Activated T-helper 1 cell treated with anti-CD3 and anti-CD28 coated beads, Interleukin-12 subunit alpha, Interleukin-12 subunit beta, Interleukin-2, Interleukin-4 antibody, amounts not matched to agents 30 ng/mL and 10 ng/mL and 1 ng/mL, durations not matched to agents 14 hours and 24 hours and 36 hours (primary cell): ENCODE data around the gene CCDC85C. TPM values are rescaled to one million over a fixed set of nuclear protein-coding genes. Genes with fewer than 3 reads are reported as not detected.

ENCODE experiments used
- DNase-seq: peaks from one replicate; pipeline ENCODE4 v3.0.0; 2021; ENCODE audit warnings: low spot score
- H3K27ac Mint-ChIP-seq: one replicate; pipeline ENCODE4 v1.8.0; 2021; ENCODE audit warnings: mild to moderate bottlenecking, mixed read lengths
- H3K27me3 Mint-ChIP-seq: one replicate; pipeline ENCODE4 v1.8.0; 2022; ENCODE audit warnings: mild to moderate bottlenecking, moderate library complexity, mixed read lengths; ENCODE audit not compliant: insufficient read depth
- H3K36me3 Mint-ChIP-seq: one replicate; pipeline ENCODE4 v1.8.0; 2021; ENCODE audit warnings: low read depth, mixed read lengths
- H3K4me1 Mint-ChIP-seq: one replicate; pipeline ENCODE4 v1.8.0; 2021; ENCODE audit warnings: low read depth, mixed read lengths
- H3K4me3 Mint-ChIP-seq: one replicate; pipeline ENCODE4 v1.8.0; 2021; ENCODE audit warnings: mild to moderate bottlenecking, moderate library complexity, mixed read lengths
- H3K9me3 Mint-ChIP-seq: one replicate; pipeline ENCODE4 v1.8.0; 2021; ENCODE audit warnings: mixed read lengths
- intact Hi-C: fragments of 100-400 bp; cut with micrococcal nuclease; formaldehyde crosslinking; loops from one replicate; pipeline ENCODE4 v1.15.1; 2024
- total RNA-seq: library from RNA; stranded (reverse); gene quantifications from 2 replicates; pipeline ENCODE4 v1.2.3, GENCODE V29; 2022

The CCDC85C gene
- total RNA-seq, 1 donor from 2014 or later, result 7.4 TPM

- Mint-ChIP-seq H3K4me1 (no peaks in the 10 kb centered on the region), H3K27ac (no peak overlapping the region), H3K9me3 (no peaks in the 10 kb centered on the region), H3K4me3 (no peak overlapping the region), H3K27me3 (no peaks in the 10 kb centered on the region), H3K36me3 (no peaks in the 10 kb centered on the region)
- no peak for DNase-seq
- intact Hi-C loops, result no loop called here
These were observed 27.7 kb downstream of the CCDC85C start for GRCh38 chr14:99576304-99576703.

- Mint-ChIP-seq H3K27ac (no peak overlapping the region), H3K27me3 (no peaks in the 10 kb centered on the region), H3K4me1 (no peaks in the 10 kb centered on the region), H3K36me3 (no peaks in the 10 kb centered on the region), H3K9me3 (no peaks in the 10 kb centered on the region), H3K4me3 (no peak overlapping the region)
- intact Hi-C loops, result no loop called here
- DNase-seq, result no peak
These were observed 28.7 kb downstream of the CCDC85C start for GRCh38 chr14:99575043-99576023.

- Mint-ChIP-seq H3K4me1 (no peaks in the 10 kb centered on the region), H3K4me3 (no peak overlapping the region), H3K27me3 (no peaks in the 10 kb centered on the region), H3K27ac (no peak overlapping the region), H3K36me3 (no peaks in the 10 kb centered on the region), H3K9me3 (no peaks in the 10 kb centered on the region)
- intact Hi-C loops, result no loop called here
- no peak for DNase-seq
These were observed 29.7 kb downstream of the CCDC85C start for GRCh38 chr14:99574099-99574880.

- Mint-ChIP-seq H3K4me1 (no peaks in the 10 kb centered on the region), H3K27ac (no peak overlapping the region), H3K4me3 (no peak overlapping the region), H3K9me3 (no peaks in the 10 kb centered on the region), H3K36me3 (no peaks in the 10 kb centered on the region), H3K27me3 (no peaks in the 10 kb centered on the region)
- no peak for DNase-seq
- intact Hi-C loops, result no loop called here
These were observed 30.4 kb downstream of the CCDC85C start for GRCh38 chr14:99573436-99574098.

- Mint-ChIP-seq H3K27me3 (no peaks in the 10 kb centered on the region), H3K4me3 (no peak overlapping the region), H3K27ac (no peak overlapping the region), H3K36me3 (no peaks in the 10 kb centered on the region), H3K4me1 (no peaks in the 10 kb centered on the region), H3K9me3 (no peaks in the 10 kb centered on the region)
- no peak for DNase-seq
- intact Hi-C loops, result no loop called here
These were observed 31.0 kb downstream of the CCDC85C start for GRCh38 chr14:99573000-99573330.

- Mint-ChIP-seq H3K4me3 (no peak overlapping the region), H3K27me3 (no peaks in the 10 kb centered on the region), H3K36me3 (no peaks in the 10 kb centered on the region), H3K4me1 (no peaks in the 10 kb centered on the region), H3K27ac (no peak overlapping the region), H3K9me3 (no peaks in the 10 kb centered on the region)
- intact Hi-C loops, result no loop called here
- DNase-seq, result no peak
These were observed 31.6 kb downstream of the CCDC85C start for GRCh38 chr14:99572173-99572999.

- H3K27ac Mint-ChIP-seq, result no peak overlapping the region
- H3K4me1 Mint-ChIP-seq, result no peaks in the 10 kb centered on the region
- DNase-seq, result no peak
- no peaks in the 10 kb centered on the region for H3K36me3 Mint-ChIP-seq
- intact Hi-C loops, result no loop called here
- H3K27me3 Mint-ChIP-seq, result no peaks in the 10 kb centered on the region
- H3K9me3 Mint-ChIP-seq, result no peaks in the 10 kb centered on the region
- no peak overlapping the region for H3K4me3 Mint-ChIP-seq
These were observed 32.6 kb downstream of the CCDC85C start for GRCh38 chr14:99571303-99571986.

- no peak for DNase-seq
- Mint-ChIP-seq H3K9me3 (no peaks in the 10 kb centered on the region), H3K36me3 (no peaks in the 10 kb centered on the region), H3K4me3 (no peak overlapping the region), H3K4me1 (no peaks in the 10 kb centered on the region), H3K27ac (no peak overlapping the region), H3K27me3 (no peaks in the 10 kb centered on the region)
- intact Hi-C loops, result no loop called here
These were observed 33.3 kb downstream of the CCDC85C start for GRCh38 chr14:99570544-99571302.

GRCh38 chr14:99569725-99570543 is 34.1 kb downstream of the CCDC85C start:
- no peak overlapping the region for H3K27ac Mint-ChIP-seq

GRCh38 chr14:99568567-99569560 is 35.1 kb downstream of the CCDC85C start:
- Mint-ChIP-seq H3K4me1 (no peaks in the 10 kb centered on the region), H3K4me3 (no peak overlapping the region), H3K27me3 (no peaks in the 10 kb centered on the region), H3K36me3 (no peaks in the 10 kb centered on the region), H3K27ac (no peak overlapping the region), H3K9me3 (no peaks in the 10 kb centered on the region)
- DNase-seq, result no peak
- intact Hi-C loops, result no loop called here

More at GRCh38 chr14:99569725-99570543, 34.1 kb downstream of the CCDC85C start:
- H3K27me3 Mint-ChIP-seq, result no peaks in the 10 kb centered on the region
- intact Hi-C loops, result no loop called here
- no peaks in the 10 kb centered on the region for H3K9me3 Mint-ChIP-seq
- H3K4me1 Mint-ChIP-seq, result no peaks in the 10 kb centered on the region
- H3K36me3 Mint-ChIP-seq, result no peaks in the 10 kb centered on the region
- H3K4me3 Mint-ChIP-seq, result no peak overlapping the region
- DNase-seq, result no peak
